ENCODE data around the gene CASQ1. TPM values are rescaled to one million over a fixed set of nuclear protein-coding genes. Genes with fewer than 3 reads are reported as not detected.
A peak's percentile ranks its signal among the peaks of the same experiment; 100 is the strongest.

The CASQ1 gene
- total RNA-seq, 1 experiment from 2014 or later: 0.49 TPM

GRCh38 chr1:160243767-160244166 lies 53.4 kb downstream of the CASQ1 start:
- no peak overlapping the region for H3K4me3 ChIP-seq
- no peaks in the 10 kb centered on the region for H3K27me3 ChIP-seq
- no peaks in the 10 kb centered on the region for H3K4me1 ChIP-seq
- H3K36me3 ChIP-seq: peaks cover 12% of the 10 kb centered on the region
- H3K27ac ChIP-seq: no peak overlapping the region
- H3K9me3 ChIP-seq (replicated peaks): no peaks in the 10 kb centered on the region
- no peak for DNase-seq

GRCh38 chr1:160244209-160244608 lies 53.8 kb downstream of the CASQ1 start:
- Histone ChIP-seq H3K27me3 (no peaks in the 10 kb centered on the region), H3K4me3 (no peak overlapping the region), H3K9me3 (replicated peaks) (no peaks in the 10 kb centered on the region), H3K27ac (no peak overlapping the region), H3K4me1 (no peaks in the 10 kb centered on the region), H3K36me3 (peaks cover 8% of the 10 kb centered on the region)
- peak in 1 of 2 experiments; percentile 11 for DNase-seq

- no peak overlapping the region for H3K4me3 ChIP-seq
- H3K4me1 ChIP-seq: no peaks in the 10 kb centered on the region
- H3K27me3 ChIP-seq: no peaks in the 10 kb centered on the region
- peaks cover 5% of the 10 kb centered on the region for H3K36me3 ChIP-seq
- no peaks in the 10 kb centered on the region for H3K9me3 ChIP-seq (replicated peaks)
- DNase-seq: no peak
- H3K27ac ChIP-seq: no peak overlapping the region
Measured at GRCh38 chr1:160245434-160245833, 55.1 kb downstream of the CASQ1 start.

GRCh38 chr1:160247053-160247452 lies 56.7 kb downstream of the CASQ1 start:
- H3K4me1 ChIP-seq: peaks cover 10% of the 10 kb centered on the region; the same call in 1 of the 2 replicates
- H3K36me3 ChIP-seq: peaks cover 5% of the 10 kb centered on the region
- no peak overlapping the region for H3K4me3 ChIP-seq
- DNase-seq: no peak
- H3K9me3 ChIP-seq (replicated peaks): no peaks in the 10 kb centered on the region
- no peak overlapping the region for H3K27ac ChIP-seq
- H3K27me3 ChIP-seq: no peaks in the 10 kb centered on the region

GRCh38 chr1:160251011-160251410 lies 60.6 kb downstream of the CASQ1 start:
- H3K27me3 ChIP-seq: no peaks in the 10 kb centered on the region
- H3K36me3 ChIP-seq: no peaks in the 10 kb centered on the region; the same call in 1 of the 2 replicates
- H3K4me3 ChIP-seq: no peak overlapping the region
- peaks cover 10% of the 10 kb centered on the region; the same call in 1 of the 2 replicates for H3K4me1 ChIP-seq
- no peaks in the 10 kb centered on the region for H3K9me3 ChIP-seq (replicated peaks)
- H3K27ac ChIP-seq: no peak overlapping the region
- peak in 1 of 2 experiments; percentile 29 for DNase-seq

Other genes with a start within 250 kb of the CASQ1 start
- gene IGSF9, start 245.0 kb upstream of the CASQ1 start, total RNA-seq (2014; rRNA removed; shearing (Covaris generic)): 0.06 and 0.08 TPM in 2 replicates
- not detected in 2 replicates for gene SLAMF9, start 236.3 kb upstream of the CASQ1 start, total RNA-seq (2014; rRNA removed; shearing (Covaris generic))
- gene PIGM, start 158.6 kb upstream of the CASQ1 start, total RNA-seq (2014; rRNA removed; shearing (Covaris generic)): 5.0 and 6.3 TPM in 2 replicates
- gene KCNJ10, start 120.4 kb upstream of the CASQ1 start, total RNA-seq (2014; rRNA removed; shearing (Covaris generic)): 0.14 TPM in 1 of 2 replicates, not detected in the other
- gene KCNJ9, start 109.0 kb upstream of the CASQ1 start, total RNA-seq (2014; rRNA removed; shearing (Covaris generic)): not detected in 2 replicates
- 5.4 and 6.8 TPM in 2 replicates for gene IGSF8, start 92.0 kb upstream of the CASQ1 start, total RNA-seq (2014; rRNA removed; shearing (Covaris generic))
- 40.2 and 44.2 TPM in 2 replicates for gene ATP1A2, start 74.8 kb upstream of the CASQ1 start, total RNA-seq (2014; rRNA removed; shearing (Covaris generic))
- not detected in 2 replicates for gene ATP1A4, start 39.0 kb upstream of the CASQ1 start, total RNA-seq (2014; rRNA removed; shearing (Covaris generic))
- gene PEA15, start 14.8 kb downstream of the CASQ1 start, total RNA-seq (2014; rRNA removed; shearing (Covaris generic)): 92.7 and 97.9 TPM in 2 replicates
- gene DCAF8, start 72.0 kb downstream of the CASQ1 start, total RNA-seq (2014; rRNA removed; shearing (Covaris generic)): 40.7 and 53.6 TPM in 2 replicates
- 35.2 and 37.2 TPM in 2 replicates for gene PEX19, start 94.6 kb downstream of the CASQ1 start, total RNA-seq (2014; rRNA removed; shearing (Covaris generic))
- gene COPA, start 152.7 kb downstream of the CASQ1 start, total RNA-seq (2014; rRNA removed; shearing (Covaris generic)): 107 TPM in 2 replicates
- gene NCSTN, start 152.8 kb downstream of the CASQ1 start, total RNA-seq (2014; rRNA removed; shearing (Covaris generic)): 49.3 and 56.9 TPM in 2 replicates
- 1.4 and 2.2 TPM in 2 replicates for gene NHLH1, start 176.5 kb downstream of the CASQ1 start, total RNA-seq (2014; rRNA removed; shearing (Covaris generic))
- gene VANGL2, start 210.0 kb downstream of the CASQ1 start, total RNA-seq (2014; rRNA removed; shearing (Covaris generic)): 11.1 and 12.8 TPM in 2 replicates